Glomerular visceral epithelial cell (primary cell): ENCODE measurements around the gene MANBA.
"Not testable (repeated sequence)": the region's sequence is repeated elsewhere in the genome, so short reads cannot be mapped to it uniquely, and the experiment has no call there.

Source experiments
- DNase-seq: peaks from one replicate; pipeline ENCODE4 v3.0.0-alpha.2; 2016; ENCODE audit errors: extremely low spot score

Gene MANBA

GRCh38 chr4:102722740-102723139 is 38.0 kb downstream of the MANBA start:
- no peak for DNase-seq

GRCh38 chr4:102718833-102719575 is 41.8 kb downstream of the MANBA start:
- DNase-seq = not testable (repeated sequence)

GRCh38 chr4:102717448-102718092 is 43.2 kb downstream of the MANBA start:
- DNase-seq = peak; percentile 64

- DNase-seq = no peak
Observed at GRCh38 chr4:102715057-102715456, 45.7 kb downstream of the MANBA start.

GRCh38 chr4:102713774-102714173 is 47.0 kb downstream of the MANBA start:
- not testable (repeated sequence) for DNase-seq

GRCh38 chr4:102713096-102713495 is 47.7 kb downstream of the MANBA start:
- DNase-seq = peak; percentile 47

- DNase-seq = no peak
Observed at GRCh38 chr4:102710986-102711385, 49.8 kb downstream of the MANBA start.

GRCh38 chr4:102709060-102709459 is 51.7 kb downstream of the MANBA start:
- not testable (repeated sequence) for DNase-seq

GRCh38 chr4:102707150-102707549 is 53.6 kb downstream of the MANBA start:
- DNase-seq = no peak

GRCh38 chr4:102705391-102705935 is 55.3 kb downstream of the MANBA start:
- no peak for DNase-seq

- no peak for DNase-seq
Observed at GRCh38 chr4:102696758-102697157, 64.0 kb downstream of the MANBA start.

- no peak for DNase-seq
Observed at GRCh38 chr4:102694791-102695190, 66.0 kb downstream of the MANBA start.

GRCh38 chr4:102693861-102694260 is 66.9 kb downstream of the MANBA start:
- no peak for DNase-seq

GRCh38 chr4:102693262-102693850 is 67.4 kb downstream of the MANBA start:
- no peak for DNase-seq

- no peak for DNase-seq
Observed at GRCh38 chr4:102692474-102692873, 68.3 kb downstream of the MANBA start.

- no peak for DNase-seq
Observed at GRCh38 chr4:102687982-102688433, 72.8 kb downstream of the MANBA start.

GRCh38 chr4:102687373-102687981 is 73.3 kb downstream of the MANBA start:
- DNase-seq = peak; percentile 28

GRCh38 chr4:102685768-102686167 is 75.0 kb downstream of the MANBA start:
- DNase-seq = no peak

GRCh38 chr4:102684610-102685052 is 76.1 kb downstream of the MANBA start:
- peak; percentile 67 for DNase-seq

- no peak for DNase-seq
Observed at GRCh38 chr4:102683881-102684609, 76.7 kb downstream of the MANBA start.

GRCh38 chr4:102678695-102679335 is 82.0 kb downstream of the MANBA start:
- no peak for DNase-seq
